GM18499 (cell line): ENCODE results near the gene VPS41.

ENCODE experiments used
- ATAC-seq: cut with Tn5 transposase; IDR thresholded peaks from one replicate; pipeline ENCODE4 v1.9.1; 2021; ENCODE audit warnings: moderate number of reproducible peaks; ENCODE audit not compliant: insufficient read depth, unreplicated experiment

The VPS41 gene

DNA sequence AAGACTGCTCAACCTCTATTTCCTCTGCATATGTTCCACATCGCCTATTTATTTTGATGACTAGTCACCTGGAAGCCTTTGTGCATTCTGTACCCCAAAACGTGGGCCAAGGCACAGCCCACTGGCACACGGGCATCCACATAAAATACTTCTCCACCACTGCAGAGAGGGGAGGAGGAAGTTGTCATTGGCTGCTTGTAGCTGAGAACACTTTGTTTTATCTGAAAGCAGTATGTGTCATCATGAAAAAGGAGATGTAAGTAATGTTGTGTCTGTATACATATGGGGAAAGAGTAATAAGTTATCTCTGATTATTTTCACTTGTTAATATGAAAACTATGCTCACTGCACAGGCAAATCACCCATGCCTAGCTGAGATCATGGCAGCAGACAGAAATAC is 229.6 kb downstream of the VPS41 start:
- ATAC-seq, result no peak

DNA sequence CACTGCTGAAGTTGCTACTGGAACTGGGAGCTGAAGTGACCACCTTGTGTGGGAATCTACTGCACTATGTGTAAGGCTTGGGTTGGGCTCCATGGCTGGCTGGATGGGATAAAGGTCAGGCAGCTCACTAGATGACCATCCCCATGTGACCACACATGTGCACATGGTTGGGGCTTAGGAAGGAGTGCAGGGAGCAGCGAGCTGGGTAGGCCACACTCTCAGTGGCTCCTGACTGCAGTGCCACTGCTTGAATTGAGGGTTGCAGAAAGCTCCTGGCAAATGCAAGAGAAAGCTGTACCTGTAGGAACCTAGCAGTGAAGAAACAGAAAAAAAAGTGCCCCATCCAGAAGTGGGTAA is 230.3 kb downstream of the VPS41 start:
- no peak for ATAC-seq

- no peak for ATAC-seq
These were observed 230.9 kb downstream of the VPS41 start for GRCh38 chr7:38677981-38678697.

DNA sequence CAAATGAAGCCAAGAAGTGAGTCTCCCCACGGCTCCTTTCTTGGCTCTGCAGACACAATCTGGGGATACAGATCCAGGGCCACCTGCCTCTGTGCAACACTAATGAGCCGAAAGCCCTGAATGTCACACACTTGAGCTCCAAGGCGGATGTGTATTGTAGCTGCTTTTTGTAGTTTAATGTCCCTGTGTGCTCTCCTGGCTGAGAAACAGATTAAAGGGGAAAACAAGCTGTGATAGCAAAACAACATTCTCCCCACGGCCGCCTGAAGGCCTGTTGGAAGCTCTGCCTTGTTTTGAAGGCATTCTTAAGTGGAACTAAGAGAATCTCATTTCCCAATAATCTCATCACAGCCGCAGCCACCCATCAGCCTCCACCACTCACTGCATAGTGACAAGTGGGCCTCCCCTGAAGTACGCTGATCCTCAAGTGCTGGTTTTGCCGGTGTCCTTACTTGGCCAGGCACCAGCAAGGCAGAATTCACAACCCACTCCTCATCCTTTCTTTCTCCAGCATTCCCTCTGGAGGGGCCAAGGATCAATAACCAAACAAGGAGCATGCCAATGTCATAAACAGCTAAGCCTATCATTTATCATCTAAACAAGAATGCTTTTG is 233.4 kb downstream of the VPS41 start:
- ATAC-seq, result no peak

GRCh38 chr7:38674513-38674912 is 234.5 kb downstream of the VPS41 start:
- ATAC-seq, result no peak

DNA sequence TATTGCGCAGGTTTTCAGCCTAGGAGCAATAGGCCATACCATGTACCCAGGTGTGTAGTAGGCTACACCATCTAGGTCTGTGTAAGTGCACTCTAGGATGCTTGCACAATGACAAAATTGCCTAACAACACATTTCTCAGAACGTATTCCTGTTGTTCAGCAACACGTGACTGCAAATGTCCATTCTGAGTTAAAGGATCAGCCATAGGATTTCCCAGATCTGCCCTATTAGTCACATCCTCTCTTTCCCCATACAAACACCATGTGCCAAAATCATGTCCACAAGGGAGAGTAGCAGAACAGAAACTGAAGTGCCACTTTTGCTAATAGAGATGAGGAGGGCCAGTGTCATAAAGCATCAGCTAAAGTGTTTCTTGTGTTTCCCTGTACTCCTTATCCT is 235.2 kb downstream of the VPS41 start:
- no peak for ATAC-seq
